VCaP (cell line): ENCODE data around the gene CAPN14.

Experiments
- H3K27ac ChIP-seq: fragments of 450-650 bp; 2 replicates; pipeline ENCODE4 v1.5.1; 2017
- CTCF ChIP-seq: fragments of 450-650 bp; conservative IDR thresholded peaks from 2 replicates; pipeline ENCODE4 v1.5.1; 2017; ENCODE audit warnings: mild to moderate bottlenecking, moderate library complexity

Gene CAPN14

GRCh38 chr2:31249009-31249690 lies 31.8 kb upstream of the CAPN14 start:
- TF ChIP-seq CTCF, result no peak
- no peak overlapping the region for H3K27ac ChIP-seq

- no peak overlapping the region for H3K27ac ChIP-seq
These were observed 30.8 kb upstream of the CAPN14 start for GRCh38 chr2:31248139-31248538.

GRCh38 chr2:31247711-31248110 lies 30.4 kb upstream of the CAPN14 start:
- TF ChIP-seq CTCF, result no peak

More at GRCh38 chr2:31248139-31248538, 30.8 kb upstream of the CAPN14 start:
- no peak for TF ChIP-seq CTCF

GRCh38 chr2:31246184-31246852 lies 29.0 kb upstream of the CAPN14 start:
- TF ChIP-seq CTCF, result no peak
- no peak overlapping the region for H3K27ac ChIP-seq

More at GRCh38 chr2:31247711-31248110, 30.4 kb upstream of the CAPN14 start:
- no peak overlapping the region for H3K27ac ChIP-seq

- TF ChIP-seq CTCF, result no peak
- no peak overlapping the region for H3K27ac ChIP-seq
These were observed 26.8 kb upstream of the CAPN14 start for GRCh38 chr2:31244101-31244500.

- TF ChIP-seq CTCF, result no peak
- H3K27ac ChIP-seq, result no peak overlapping the region
These were observed 25.7 kb upstream of the CAPN14 start for GRCh38 chr2:31243053-31243452.

- no peak overlapping the region for H3K27ac ChIP-seq
- no peak for TF ChIP-seq CTCF
These were observed 24.4 kb upstream of the CAPN14 start for GRCh38 chr2:31241625-31242270.
